ENCODE data around the gene ALDH3B2. TPM values are rescaled to one million over a fixed set of nuclear protein-coding genes. Genes with fewer than 3 reads are reported as not detected.

ALDH3B2 gene
- polyA plus RNA-seq, 3 donors, result not detected

DNA sequence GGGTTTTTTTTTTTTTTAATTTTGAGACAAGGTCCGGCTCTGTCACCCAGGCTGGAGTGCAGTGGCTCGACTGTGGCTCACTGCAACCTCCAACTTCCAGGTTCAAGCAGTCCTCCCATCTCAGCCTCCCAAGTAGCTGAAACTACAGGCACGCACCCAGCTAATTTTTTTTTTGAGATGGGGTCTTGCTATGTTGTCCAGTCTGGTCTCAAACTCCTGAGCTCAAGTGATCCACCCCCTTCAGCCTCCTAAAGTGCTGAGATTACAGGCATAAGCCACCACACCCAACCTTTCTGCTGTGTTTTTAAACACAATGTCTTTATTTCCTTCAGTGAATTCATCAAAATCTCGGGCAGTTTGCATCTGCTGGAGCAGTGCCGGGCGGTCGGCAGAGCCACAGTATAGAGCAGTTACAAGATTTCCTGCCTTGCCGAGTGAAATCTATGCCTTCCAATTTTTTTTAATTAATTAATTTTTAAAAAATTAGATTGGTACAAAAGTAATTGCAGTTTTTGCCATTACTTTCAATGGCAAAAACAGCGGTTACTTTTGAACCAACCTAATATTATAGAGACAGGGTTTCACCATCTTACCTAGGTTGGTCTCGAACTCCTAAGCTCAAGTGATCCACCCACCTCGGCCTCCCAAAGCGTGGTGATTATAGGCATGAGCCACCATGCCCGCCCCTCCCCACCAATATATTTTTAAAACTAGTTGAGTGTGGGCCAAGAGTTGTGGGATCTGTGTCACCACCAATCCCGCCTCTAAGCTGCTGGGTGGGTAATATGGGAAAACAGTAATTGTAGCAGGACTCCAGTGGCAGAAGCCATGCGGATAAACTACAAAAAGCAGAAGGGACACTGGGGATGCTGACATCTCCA, 21.2 kb downstream of the ALDH3B2 start:
- intact Hi-C loops (cut with micrococcal nuclease), result no loop called here
- Histone ChIP-seq H3K36me3 (replicated peaks in 1 of 2; ENCODE audit: control insufficient read depth in 1 of 2, insufficient read depth in 2 of 2, low read length in 2 of 2) (no peaks in the 10 kb centered on the region), H3K4me2 (replicated peaks; ENCODE audit: extremely low read depth, low read length, poor library complexity, severe bottlenecking) (no peak overlapping the region), H3K9me3 (replicated peaks in 1 of 2; ENCODE audit: control insufficient read depth in 1 of 2, insufficient read depth in 1 of 2, low read length in 2 of 2) (peaks cover 16 to 18% of the 10 kb centered on the region in 2 donors), H2AFZ (ENCODE audit: insufficient read depth, low read depth, low read length, poor library complexity, severe bottlenecking) (no peak overlapping the region), H3K79me2 (ENCODE audit: insufficient read depth, low read length) (no peaks in the 10 kb centered on the region), H3K4me1 (ENCODE audit: control insufficient read depth in 1 of 2, insufficient read depth in 2 of 2, low read length in 2 of 2) (peaks cover 25 to 30% of the 10 kb centered on the region in 2 donors), H3K27ac (ENCODE audit: low read depth in 1 of 2, low read length in 2 of 2) (no peak overlapping the region), H3K4me3 (replicated peaks in 1 of 3; ENCODE audit: low read depth in 2 of 3, low read length in 3 of 3) (no peak overlapping the region), H4K20me1 (ENCODE audit: insufficient read depth, low read length) (no peaks in the 10 kb centered on the region), H3K27me3 (ENCODE audit: control insufficient read depth in 2 of 2, insufficient read depth in 2 of 2, low read length in 2 of 2) (peaks cover 0 to under 1% of the 10 kb centered on the region in 2 donors), H3K9ac (ENCODE audit: insufficient read depth, low read length, poor library complexity, severe bottlenecking) (no peak overlapping the region)
- no peak overlapping the region for H3K27ac Mint-ChIP-seq
- no peak for DNase-seq
- H3K9me3 Mint-ChIP-seq, result peaks cover 6 to 38% (median 20%) of the 10 kb centered on the region in 7 donors
- TF ChIP-seq, protein P1, sequence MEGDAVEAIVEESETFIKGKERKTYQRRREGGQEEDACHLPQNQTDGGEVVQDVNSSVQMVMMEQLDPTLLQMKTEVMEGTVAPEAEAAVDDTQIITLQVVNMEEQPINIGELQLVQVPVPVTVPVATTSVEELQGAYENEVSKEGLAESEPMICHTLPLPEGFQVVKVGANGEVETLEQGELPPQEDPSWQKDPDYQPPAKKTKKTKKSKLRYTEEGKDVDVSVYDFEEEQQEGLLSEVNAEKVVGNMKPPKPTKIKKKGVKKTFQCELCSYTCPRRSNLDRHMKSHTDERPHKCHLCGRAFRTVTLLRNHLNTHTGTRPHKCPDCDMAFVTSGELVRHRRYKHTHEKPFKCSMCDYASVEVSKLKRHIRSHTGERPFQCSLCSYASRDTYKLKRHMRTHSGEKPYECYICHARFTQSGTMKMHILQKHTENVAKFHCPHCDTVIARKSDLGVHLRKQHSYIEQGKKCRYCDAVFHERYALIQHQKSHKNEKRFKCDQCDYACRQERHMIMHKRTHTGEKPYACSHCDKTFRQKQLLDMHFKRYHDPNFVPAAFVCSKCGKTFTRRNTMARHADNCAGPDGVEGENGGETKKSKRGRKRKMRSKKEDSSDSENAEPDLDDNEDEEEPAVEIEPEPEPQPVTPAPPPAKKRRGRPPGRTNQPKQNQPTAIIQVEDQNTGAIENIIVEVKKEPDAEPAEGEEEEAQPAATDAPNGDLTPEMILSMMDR (IDR thresholded peaks at IDR 0.05), result no peak
- peaks cover 6 to 14% (median 8%) of the 10 kb centered on the region in 3 donors for H3K27me3 Mint-ChIP-seq (ENCODE audit: low read depth in 3 of 3)
- no peaks in the 10 kb centered on the region for H3K36me3 Mint-ChIP-seq
- no peak overlapping the region for H3K4me3 Mint-ChIP-seq
- no CpG with 5 or more reads among the region's 15 CpGs for WGBS (ENCODE audit: insufficient coverage)
- peaks cover 27% of the 10 kb centered on the region for H3K4me1 Mint-ChIP-seq

DNA sequence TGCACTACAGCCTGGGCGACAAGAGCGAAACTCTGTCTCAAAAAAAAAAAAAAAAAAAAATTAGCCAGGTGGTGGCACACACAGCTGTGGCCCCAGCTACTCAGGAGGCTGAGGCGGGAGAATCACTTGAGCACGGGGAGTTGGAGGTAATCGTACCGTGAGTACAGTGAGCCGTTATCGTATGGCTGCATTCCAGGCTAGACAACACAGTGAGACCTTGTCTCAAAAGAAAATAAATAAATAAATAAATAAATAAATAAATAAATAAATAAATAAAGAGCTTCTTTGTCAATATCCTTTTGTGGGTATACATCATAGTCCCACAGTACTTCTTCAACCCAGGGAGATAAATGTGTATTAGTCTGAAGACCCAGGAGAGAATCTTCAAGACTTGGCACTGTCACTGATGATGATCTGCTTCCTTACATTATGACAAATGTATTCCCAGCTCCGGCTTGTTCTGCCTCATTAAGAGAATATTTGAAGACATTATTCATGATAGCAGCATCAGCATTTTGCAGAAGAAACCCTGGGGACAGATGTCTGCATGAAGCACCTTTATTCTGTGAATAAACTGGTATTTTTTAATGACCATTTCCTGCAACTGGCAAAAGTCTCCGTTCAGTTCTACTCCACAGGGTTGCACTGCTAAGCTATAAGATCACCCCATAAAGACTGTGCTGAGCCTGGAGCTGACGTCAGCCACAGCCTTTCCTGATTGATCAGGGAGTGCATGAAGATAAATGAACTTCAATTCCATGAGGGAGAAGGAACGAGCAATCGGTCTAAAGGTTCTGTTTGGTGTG, 22.2 kb downstream of the ALDH3B2 start:
- Histone ChIP-seq H3K9ac (ENCODE audit: insufficient read depth, low read length, poor library complexity, severe bottlenecking) (no peak overlapping the region), H3K79me2 (ENCODE audit: insufficient read depth, low read length) (no peaks in the 10 kb centered on the region), H3K9me3 (replicated peaks in 1 of 2; ENCODE audit: control insufficient read depth in 1 of 2, insufficient read depth in 1 of 2, low read length in 2 of 2) (peaks cover 15 to 17% of the 10 kb centered on the region in 2 donors), H4K20me1 (ENCODE audit: insufficient read depth, low read length) (no peaks in the 10 kb centered on the region), H3K27me3 (ENCODE audit: control insufficient read depth in 2 of 2, insufficient read depth in 2 of 2, low read length in 2 of 2) (peaks cover 0 to 11% of the 10 kb centered on the region in 2 donors), H2AFZ (ENCODE audit: insufficient read depth, low read depth, low read length, poor library complexity, severe bottlenecking) (no peak overlapping the region), H3K4me1 (ENCODE audit: control insufficient read depth in 1 of 2, insufficient read depth in 2 of 2, low read length in 2 of 2) (peaks cover 34 to 40% of the 10 kb centered on the region in 2 donors), H3K27ac (ENCODE audit: low read depth in 1 of 2, low read length in 2 of 2) (no peak overlapping the region), H3K4me3 (replicated peaks in 1 of 3; ENCODE audit: low read depth in 2 of 3, low read length in 3 of 3) (no peak overlapping the region), H3K36me3 (replicated peaks in 1 of 2; ENCODE audit: control insufficient read depth in 1 of 2, insufficient read depth in 2 of 2, low read length in 2 of 2) (no peaks in the 10 kb centered on the region), H3K4me2 (replicated peaks; ENCODE audit: extremely low read depth, low read length, poor library complexity, severe bottlenecking) (no peak overlapping the region)
- intact Hi-C loops (cut with micrococcal nuclease), result no loop called here
- Mint-ChIP-seq H3K9me3 (peaks cover 6 to 30% (median 18%) of the 10 kb centered on the region in 7 donors), H3K4me1 (peaks cover 34% of the 10 kb centered on the region), H3K27ac (no peak overlapping the region), H3K27me3 (ENCODE audit: low read depth in 3 of 3) (peaks cover 12 to 24% (median 17%) of the 10 kb centered on the region in 3 donors), H3K36me3 (no peaks in the 10 kb centered on the region), H3K4me3 (no peak overlapping the region)
- no CpG with 5 or more reads among the region's 13 CpGs for WGBS (ENCODE audit: insufficient coverage)
- TF ChIP-seq, protein P1 (IDR thresholded peaks at IDR 0.05), result no peak
- DNase-seq, result no peak
